HG03354 (cell line): ENCODE results near the gene PVALEF.
A peak's percentile ranks its signal among the peaks of the same experiment; 100 is the strongest.

Experiments
- ATAC-seq: cut with Tn5 transposase; IDR thresholded peaks from one replicate; pipeline ENCODE4 v1.9.1; 2021; ENCODE audit warnings: mild to moderate bottlenecking; ENCODE audit not compliant: unreplicated experiment, poor library complexity, severe bottlenecking

PVALEF gene

GRCh38 chr17:81165246-81166032, at the start of gene PVALEF:
PVALEF (plus strand) TSS chr17:81165507; CDS start chr17:81181227, 15,720 bp downstream.
- ATAC-seq = no peak

- no peak for ATAC-seq
Measured at GRCh38 chr17:81115749-81116464, 49.4 kb upstream of the PVALEF start.

- no peak for ATAC-seq
Measured at GRCh38 chr17:81116704-81117103, 48.6 kb upstream of the PVALEF start.

GRCh38 chr17:81117672-81118198, 47.6 kb upstream of the PVALEF start:
- ATAC-seq = no peak

GRCh38 chr17:81118308-81119221, 46.7 kb upstream of the PVALEF start:
- ATAC-seq = no peak

GRCh38 chr17:81119223-81120148, 45.8 kb upstream of the PVALEF start:
- peak; percentile 49 for ATAC-seq

GRCh38 chr17:81120149-81120484, 45.2 kb upstream of the PVALEF start:
- ATAC-seq = no peak

- ATAC-seq = no peak
Measured at GRCh38 chr17:81120695-81121621, 44.3 kb upstream of the PVALEF start.

- no peak for ATAC-seq
Measured at GRCh38 chr17:81121841-81122733, 43.2 kb upstream of the PVALEF start.

GRCh38 chr17:81123052-81124048, 42.0 kb upstream of the PVALEF start:
- no peak for ATAC-seq

- ATAC-seq = no peak
Measured at GRCh38 chr17:81124377-81124776, 40.9 kb upstream of the PVALEF start.

GRCh38 chr17:81125573-81126081, 39.7 kb upstream of the PVALEF start:
- no peak for ATAC-seq

- ATAC-seq = no peak
Measured at GRCh38 chr17:81126281-81127132, 38.8 kb upstream of the PVALEF start.

- ATAC-seq = no peak
Measured at GRCh38 chr17:81127133-81127455, 38.2 kb upstream of the PVALEF start.
